Type B pancreatic cell (in vitro differentiated cells): ENCODE measurements around the gene SLITRK3. TPM values are rescaled to one million over a fixed set of nuclear protein-coding genes. Genes with fewer than 3 reads are reported as not detected.
A peak's percentile ranks its signal among the peaks of the same experiment; 100 is the strongest.

Experiments used
- DNase-seq: peaks from one replicate; pipeline ENCODE4 v3.0.0; 2021; ENCODE audit warnings: mixed read lengths; ENCODE audit not compliant: unreplicated experiment; ENCODE audit errors: extremely low spot score
- H3K27ac Mint-ChIP-seq: 2 replicates; pipeline ENCODE4 v1.8.0; 2021; ENCODE audit warnings: mild to moderate bottlenecking, mixed read lengths
- H3K27me3 Mint-ChIP-seq: 2 replicates; pipeline ENCODE4 v1.8.0; 2021; ENCODE audit warnings: mixed read lengths
- H3K36me3 Mint-ChIP-seq: 2 replicates; pipeline ENCODE4 v1.8.0; 2021; ENCODE audit warnings: mixed read lengths
- H3K4me1 Mint-ChIP-seq: one replicate; pipeline ENCODE4 v1.8.0; 2021; ENCODE audit warnings: mixed read lengths; ENCODE audit not compliant: unreplicated experiment
- H3K4me3 Mint-ChIP-seq: 2 replicates; pipeline ENCODE4 v1.8.0; 2021; ENCODE audit warnings: mild to moderate bottlenecking, mixed read lengths
- H3K9me3 Mint-ChIP-seq: 2 replicates; pipeline ENCODE4 v1.8.0; 2021; ENCODE audit warnings: mixed read lengths
- CTCF ChIP-seq: fragments of 200-600 bp; sonication (generic); conservative IDR thresholded peaks from 2 replicates; pipeline ENCODE4 v1.5.0; 2021; ENCODE audit warnings: antibody characterized with exemption, mild to moderate bottlenecking
- total RNA-seq: library from RNA; stranded (reverse); gene quantifications from 2 replicates; pipeline ENCODE4 v1.2.1, GENCODE V29; 2021; ENCODE audit warnings: low replicate concordance

SLITRK3 gene
- total RNA-seq, 1 donor from 2014 or later, result 8.4 TPM

DNA sequence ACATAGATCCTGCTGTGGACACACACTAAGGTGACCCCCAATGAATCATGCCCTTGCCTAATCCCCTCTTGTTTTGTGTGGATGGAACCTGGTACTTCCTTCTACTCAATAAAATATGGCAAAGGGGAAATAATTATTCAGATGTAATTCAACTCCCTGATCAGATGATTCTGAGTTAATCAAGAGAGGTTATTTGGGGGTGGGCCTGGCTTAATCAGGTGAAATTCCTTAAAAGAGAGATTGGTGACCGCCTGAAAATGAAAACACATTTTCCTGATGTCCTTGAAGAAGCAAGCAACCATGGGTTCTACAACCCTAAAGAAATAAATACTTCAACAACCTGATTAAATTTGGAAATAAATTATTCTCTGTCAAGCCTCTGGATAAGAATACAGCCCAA lies 8.3 kb upstream of the SLITRK3 start:
- no peak for TF ChIP-seq CTCF
- no peak overlapping the region for H3K27ac Mint-ChIP-seq
- peaks cover 38% of the 10 kb centered on the region for H3K27me3 Mint-ChIP-seq
- no peak for DNase-seq
- no peak overlapping the region for H3K4me3 Mint-ChIP-seq
- no peaks in the 10 kb centered on the region for H3K9me3 Mint-ChIP-seq
- no peaks in the 10 kb centered on the region for H3K36me3 Mint-ChIP-seq
- no peaks in the 10 kb centered on the region for H3K4me1 Mint-ChIP-seq

- H3K4me3 Mint-ChIP-seq, result no peak overlapping the region
- H3K4me1 Mint-ChIP-seq, result no peaks in the 10 kb centered on the region
- DNase-seq, result no peak
- H3K27me3 Mint-ChIP-seq, result peaks cover 41% of the 10 kb centered on the region
- no peak overlapping the region for H3K27ac Mint-ChIP-seq
- TF ChIP-seq CTCF, result no peak
- no peaks in the 10 kb centered on the region for H3K36me3 Mint-ChIP-seq
- H3K9me3 Mint-ChIP-seq, result no peaks in the 10 kb centered on the region
These were observed 6.8 kb upstream of the SLITRK3 start for GRCh38 chr3:165202995-165203394.

- Mint-ChIP-seq H3K4me1 (no peaks in the 10 kb centered on the region), H3K9me3 (no peaks in the 10 kb centered on the region), H3K27me3 (peaks cover 46% of the 10 kb centered on the region), H3K4me3 (no peak overlapping the region), H3K36me3 (no peaks in the 10 kb centered on the region), H3K27ac (no peak overlapping the region)
- no peak for DNase-seq
- TF ChIP-seq CTCF, result no peak
These were observed 5.8 kb upstream of the SLITRK3 start for GRCh38 chr3:165201964-165202363.

- Mint-ChIP-seq H3K36me3 (no peaks in the 10 kb centered on the region), H3K9me3 (no peaks in the 10 kb centered on the region), H3K27me3 (peaks cover 74% of the 10 kb centered on the region), H3K4me1 (peaks cover 17% of the 10 kb centered on the region), H3K27ac (no peak overlapping the region), H3K4me3 (peak overlapping the region; percentile 85)
- no peak for TF ChIP-seq CTCF
- no peak for DNase-seq
These were observed 1.3 kb upstream of the SLITRK3 start for GRCh38 chr3:165197481-165197800.

- Mint-ChIP-seq H3K9me3 (no peaks in the 10 kb centered on the region), H3K4me3 (peak overlapping the region; percentile 85), H3K27me3 (peaks cover 80% of the 10 kb centered on the region), H3K4me1 (peaks cover 17% of the 10 kb centered on the region), H3K27ac (no peak overlapping the region), H3K36me3 (no peaks in the 10 kb centered on the region)
- DNase-seq, result no peak
- TF ChIP-seq CTCF, result no peak
These were observed 645 bp upstream of the SLITRK3 start for GRCh38 chr3:165196577-165197480.
